GM19351 (cell line): ENCODE results near the gene KMT2D.

ENCODE experiments used
- ATAC-seq: cut with Tn5 transposase; IDR thresholded peaks from one replicate; pipeline ENCODE4 v1.9.1; 2021; ENCODE audit warnings: mild to moderate bottlenecking, moderate library complexity; ENCODE audit not compliant: unreplicated experiment

Gene KMT2D

DNA sequence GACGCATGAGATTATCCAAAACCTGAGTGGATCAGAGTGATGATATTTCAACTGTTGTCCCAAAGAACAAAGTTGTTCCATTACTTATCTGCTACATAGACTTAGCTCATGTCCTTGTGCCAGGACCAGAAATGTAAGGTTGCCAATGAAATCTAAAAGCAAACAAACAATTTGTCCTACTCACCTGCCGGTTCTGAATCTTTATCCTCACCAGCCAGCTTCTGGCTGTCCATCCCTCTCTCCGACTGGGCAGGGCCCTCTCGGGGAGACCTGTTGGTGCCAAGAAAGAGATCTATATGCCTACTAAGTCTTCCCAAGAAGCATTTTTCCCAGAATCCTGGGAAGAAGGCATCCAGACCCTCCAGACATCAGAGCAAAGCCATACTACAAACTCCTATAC lies 5.5 kb downstream of the KMT2D start:
- no peak for ATAC-seq

DNA sequence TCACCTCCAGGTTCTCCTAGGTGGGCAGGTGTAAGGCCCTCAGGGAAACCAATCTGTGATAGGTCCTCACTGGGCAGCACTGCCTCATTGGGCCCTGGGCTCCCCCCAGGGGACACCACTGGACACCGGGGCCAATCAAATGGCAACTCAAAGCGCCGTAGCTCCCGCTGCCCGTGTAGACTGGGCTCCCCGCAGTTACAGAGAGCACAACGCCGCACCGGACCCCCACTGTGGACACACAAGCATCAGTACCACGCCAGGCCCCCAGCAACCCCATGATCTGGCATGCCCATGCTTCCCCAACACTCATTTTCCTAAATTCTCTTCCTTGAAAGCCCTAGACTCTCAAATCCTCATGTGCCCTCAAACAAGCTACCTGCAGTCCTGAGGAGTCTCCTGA lies 6.1 kb downstream of the KMT2D start:
- ATAC-seq: no peak

DNA sequence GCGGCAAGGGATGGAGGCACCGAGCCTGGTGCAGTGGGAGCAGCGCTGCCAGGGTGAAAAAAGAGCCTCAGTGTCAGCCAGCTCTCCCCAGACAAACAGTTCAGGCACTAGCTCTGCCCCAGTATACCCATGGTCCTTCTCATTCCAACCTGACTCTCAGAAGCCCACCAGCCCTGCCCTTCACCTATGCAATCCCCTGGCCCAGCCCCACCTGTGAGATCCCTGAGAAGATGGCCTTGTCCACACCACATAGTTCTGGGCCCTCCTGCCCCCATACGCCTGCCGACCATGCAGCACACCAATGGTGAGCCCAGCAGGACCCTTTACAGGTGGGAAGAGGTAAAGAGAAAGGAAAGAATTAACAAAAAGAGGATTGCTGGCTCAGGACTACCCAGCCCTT lies 6.5 kb downstream of the KMT2D start:
- ATAC-seq: no peak

GRCh38 chr12:49052451-49053208 lies 8.0 kb downstream of the KMT2D start:
- no peak for ATAC-seq

DNA sequence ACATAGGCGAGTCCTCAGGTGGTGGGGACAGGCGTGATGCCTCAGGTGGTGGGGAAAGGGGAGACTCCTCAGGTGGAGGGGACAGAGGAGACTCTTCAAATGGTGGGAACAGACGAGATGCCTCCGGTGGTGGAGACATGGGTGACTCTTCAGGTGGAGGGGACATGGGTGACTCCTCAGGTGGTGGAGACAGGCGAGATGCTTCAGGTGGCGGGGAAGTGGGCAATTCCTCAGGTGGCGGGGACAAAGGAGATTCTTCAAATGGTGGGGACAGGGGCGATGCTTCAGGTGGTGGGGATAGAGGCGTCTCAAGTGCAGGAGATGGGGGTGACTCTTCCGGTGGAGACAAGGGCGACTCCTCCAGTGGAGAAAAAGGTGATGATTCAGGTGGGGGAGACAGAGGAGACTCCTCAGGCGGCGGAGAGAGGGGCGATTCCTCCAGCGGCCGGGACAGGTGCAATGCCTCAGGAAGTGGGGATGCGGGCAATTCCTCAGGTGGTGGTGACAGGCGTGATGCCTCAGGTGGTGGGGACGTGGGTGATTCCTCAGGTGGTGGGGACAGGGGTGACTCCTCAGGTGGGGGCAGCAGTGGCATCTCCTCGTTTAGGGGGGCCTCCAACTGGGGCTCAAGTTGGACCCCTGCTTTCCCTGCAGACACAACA lies 8.7 kb downstream of the KMT2D start:
- ATAC-seq: no peak

- ATAC-seq: no peak
Observed at GRCh38 chr12:49051373-49051764, 9.2 kb downstream of the KMT2D start.

- no peak for ATAC-seq
Observed at GRCh38 chr12:49050507-49051372, 9.9 kb downstream of the KMT2D start.

GRCh38 chr12:49049566-49050224 lies 10.9 kb downstream of the KMT2D start:
- ATAC-seq: no peak

GRCh38 chr12:49048953-49049352 lies 11.6 kb downstream of the KMT2D start:
- ATAC-seq: no peak

GRCh38 chr12:49046129-49046895 lies 14.3 kb downstream of the KMT2D start:
- no peak for ATAC-seq

GRCh38 chr12:49044660-49045059 lies 15.9 kb downstream of the KMT2D start:
- ATAC-seq: no peak

DNA sequence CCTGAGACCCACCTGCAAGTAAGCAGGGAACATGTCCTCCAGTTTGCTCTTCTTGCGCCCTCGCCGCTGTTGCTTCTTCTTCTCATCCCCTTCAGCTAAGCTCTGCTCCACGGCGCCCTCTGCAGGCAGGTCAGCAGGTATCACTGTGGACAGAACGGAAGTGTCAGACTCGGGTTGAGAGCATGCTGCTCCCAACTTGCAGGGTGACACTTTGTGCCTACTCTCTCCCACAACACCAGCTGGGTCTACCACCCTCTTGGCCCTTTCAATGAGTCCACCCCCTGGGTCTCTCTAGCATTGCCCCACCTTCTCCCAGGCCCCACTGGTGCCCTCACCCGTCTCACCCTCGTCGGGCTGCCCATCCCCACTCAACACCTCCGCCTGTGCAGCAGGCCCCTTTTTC lies 16.7 kb downstream of the KMT2D start:
- no peak for ATAC-seq

- no peak for ATAC-seq
Observed at GRCh38 chr12:49043241-49043640, 17.4 kb downstream of the KMT2D start.

- no peak for ATAC-seq
Observed at GRCh38 chr12:49041881-49042484, 18.6 kb downstream of the KMT2D start.

DNA sequence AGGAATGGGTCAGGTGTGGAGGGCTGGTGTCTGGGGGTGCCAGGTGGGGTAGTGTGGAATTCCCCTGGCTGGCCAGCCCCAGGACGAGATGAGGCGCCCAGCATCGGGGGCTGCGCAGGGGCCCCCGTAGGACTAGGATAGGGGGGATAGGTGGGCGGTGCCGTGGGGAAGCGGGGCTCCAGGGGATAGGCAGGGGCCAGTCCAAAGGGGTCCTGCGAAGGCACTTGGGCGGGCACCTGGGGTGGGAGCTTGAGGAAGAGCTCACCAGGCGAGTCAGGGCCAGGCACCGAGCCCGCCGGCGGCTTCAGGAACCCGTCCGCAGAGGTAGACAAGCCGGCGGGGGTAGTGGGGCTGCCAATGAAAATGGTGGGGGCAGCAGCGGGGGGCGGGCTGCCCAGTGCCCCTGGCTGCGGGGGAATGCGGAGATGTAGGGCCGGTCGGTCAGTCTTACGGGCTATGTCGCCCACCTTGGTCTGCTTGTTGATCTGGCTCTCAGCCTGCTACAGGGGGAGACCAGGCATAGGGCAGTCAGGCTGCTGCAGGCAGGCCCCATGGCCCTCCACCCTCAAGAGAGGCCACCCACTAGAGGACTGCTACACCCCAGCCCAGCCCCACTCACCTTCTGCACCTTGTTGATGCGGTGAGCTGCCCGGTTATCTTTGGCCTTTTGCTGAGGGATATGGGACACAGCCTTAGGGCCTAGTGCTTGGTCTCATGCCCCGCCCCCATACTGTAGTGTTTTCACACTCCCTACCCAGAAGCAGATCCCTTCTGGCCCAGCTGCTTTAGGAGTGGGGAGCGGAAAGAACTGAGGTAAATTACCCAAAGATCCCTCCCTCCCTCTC lies 19.3 kb downstream of the KMT2D start:
- ATAC-seq: no peak

DNA sequence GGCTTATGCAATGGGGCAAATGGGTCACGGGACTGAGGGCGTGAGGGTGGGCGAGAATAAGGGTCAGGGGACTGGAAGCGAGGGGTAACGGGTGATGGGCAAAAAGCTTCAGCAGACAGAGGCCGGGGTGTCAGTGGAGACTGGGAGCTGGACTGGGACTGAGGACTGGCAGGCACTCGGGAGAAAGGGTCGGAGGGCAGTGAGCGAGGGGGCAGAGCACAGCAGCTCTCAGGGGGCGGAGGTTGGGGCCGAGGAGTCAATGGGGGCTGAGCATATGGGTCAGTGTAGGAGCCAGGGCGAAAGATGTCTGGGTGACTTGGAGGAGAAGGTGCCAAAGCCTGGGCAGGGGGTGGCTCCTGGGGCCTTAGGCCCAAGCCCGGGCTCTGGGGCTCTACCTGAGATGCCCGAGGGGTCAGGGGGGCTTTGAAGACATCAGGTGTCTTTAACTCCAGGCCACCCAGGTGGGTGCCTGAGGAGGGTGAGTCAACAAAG lies 20.2 kb downstream of the KMT2D start:
- no peak for ATAC-seq

DNA sequence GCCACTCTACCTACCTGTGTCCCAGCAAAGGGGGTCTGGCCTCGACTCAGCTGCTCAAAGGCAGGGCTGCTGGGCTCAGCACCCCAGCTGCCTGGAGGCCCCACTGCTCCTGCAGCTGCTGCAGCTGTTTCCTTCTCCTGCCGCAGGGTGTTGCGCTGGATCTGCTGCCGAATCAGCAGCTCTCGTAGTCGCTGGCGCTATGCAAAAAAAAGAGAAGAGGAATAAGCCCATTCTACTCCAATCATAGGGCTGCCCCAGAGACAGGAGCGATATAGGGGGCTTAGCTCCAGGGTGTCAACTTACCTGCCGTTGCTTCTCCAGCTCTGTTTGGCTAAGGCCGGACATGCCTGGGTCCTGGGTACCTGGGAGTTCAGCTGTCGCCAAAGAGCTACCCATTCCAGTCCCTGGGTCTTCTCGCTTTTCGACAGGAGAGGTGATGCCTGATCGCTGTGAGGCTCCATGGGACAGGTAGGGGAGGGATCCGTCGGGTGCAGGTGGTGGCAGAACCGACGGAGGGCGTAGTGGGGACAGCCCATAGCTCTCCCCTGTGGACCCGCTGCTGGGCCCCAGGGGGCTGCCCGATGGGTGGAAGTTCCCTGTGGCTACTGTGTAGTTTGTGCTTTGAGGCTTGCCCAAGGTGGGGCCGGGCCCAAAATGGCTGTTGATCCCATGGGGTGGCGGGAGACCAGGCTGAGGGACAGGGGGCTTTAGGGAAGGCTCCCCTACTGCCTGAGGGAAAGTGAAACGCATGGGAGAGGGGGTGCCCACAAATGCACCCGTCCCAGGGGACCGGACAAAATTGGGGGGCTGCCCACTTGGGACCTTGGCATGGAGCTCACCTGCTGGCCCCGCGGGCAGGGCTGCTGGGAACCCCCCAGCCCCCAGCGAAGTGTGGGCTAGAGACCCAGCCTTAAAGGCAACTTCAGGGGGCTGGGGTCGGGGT lies 20.9 kb downstream of the KMT2D start:
- ATAC-seq: no peak
